Heart right ventricle (tissue), 16 donors: ENCODE results near the gene MYO5C. TPM values are rescaled to one million over a fixed set of nuclear protein-coding genes. Genes with fewer than 3 reads are reported as not detected.

ENCODE experiments used
- ATAC-seq, 8 donors: fragments of 200-7000 bp; cut with Tn5 transposase; one replicate each; pipeline ENCODE4 v1.9.1; 2020; ENCODE audit warnings: mild to moderate bottlenecking in 8 of 8, moderate library complexity in 8 of 8, moderate number of reproducible peaks in 1 of 8
- DNase-seq, 2 donors: peaks; one replicate each; pipeline ENCODE4 v3.0.0-alpha.2; 2020
- H3K27ac ChIP-seq, 10 donors: fragments of 200-600 bp; sonication (generic) in 2 of 10; one replicate each; pipeline versions ENCODE4 v1.5.0 to v1.8.0; 2020 to 2022; ENCODE audit warnings: mild to moderate bottlenecking in 3 of 10
- H3K27me3 ChIP-seq, 7 donors: fragments of 200-600 bp; one replicate each; pipeline ENCODE4 v1.8.0; 2021 to 2022; ENCODE audit warnings: mild to moderate bottlenecking in 2 of 7
- H3K36me3 ChIP-seq, 9 donors: fragments of 200-600 bp; sonication (generic) in 1 of 9; one replicate each; pipeline versions ENCODE4 v1.5.0 to v1.8.0; 2020 to 2022; ENCODE audit warnings: mild to moderate bottlenecking in 2 of 9
- H3K4me1 ChIP-seq, 9 donors: fragments of 200-600 bp; sonication (generic) in 1 of 9; one replicate each; pipeline versions ENCODE4 v1.5.0 to v1.8.0; 2020 to 2022; ENCODE audit warnings: mild to moderate bottlenecking in 4 of 9
- H3K4me3 ChIP-seq, 10 donors: fragments of 200-600 bp; sonication (generic) in 2 of 10; one replicate each; pipeline versions ENCODE4 v1.5.0 to v1.8.0; 2020 to 2022; ENCODE audit warnings: mild to moderate bottlenecking in 7 of 10, moderate library complexity in 2 of 10
- H3K9me3 ChIP-seq, 11 donors: fragments of 200-600 bp in 10 of 11; sonication (generic) in 2 of 11; one replicate each; pipeline versions ENCODE4 v1.5.0 to v1.8.0; 2013 to 2022; ENCODE audit warnings: mild to moderate bottlenecking in 2 of 11, control low read depth in 1 of 11, moderate library complexity in 1 of 11
- CTCF ChIP-seq, 9 donors: fragments of 200-600 bp; sonication (generic) in 2 of 9; IDR thresholded peaks; one replicate each; pipeline versions ENCODE4 v1.5.0 to v1.8.0; 2021 to 2022; ENCODE audit warnings: antibody characterized with exemption in 9 of 9, mild to moderate bottlenecking in 5 of 9, moderate library complexity in 1 of 9
- WGBS, 2 donors: extraction: QIAGEN DNeasy Blood & Tissue Kit; methylation state at CpG; one replicate each; pipeline ENCODE4 v1.1.7; 2013; ENCODE audit warnings: inconsistent platforms in 1 of 2; 5-methylcytosine and 5-hydroxymethylcytosine counted together
- intact Hi-C, 10 donors: fragments of 100-400 bp; cut with DNase I; formaldehyde crosslinking; loops; one replicate each; pipeline versions ENCODE4 v1.11.1 to v1.14.2; 2022
- polyA plus RNA-seq, 2 donors: library from polyadenylated mRNA; stranded (reverse); fragments of 200-250 nt; gene quantifications; one replicate each; pipeline ENCODE4 v1.2.3, GENCODE V29; 2013
- total RNA-seq, 10 donors: library from RNA; stranded (reverse); fragmentation: NEBNext Ultra II Directional in 3 of 10; extraction: Animal tissue kit (Norgen Biotek cat#: 25700) in 3 of 10; gene quantifications; one replicate each; pipeline versions ENCODE4 v1.2.1 to v1.2.4, GENCODE V29; 2021 to 2023
- donor health status: Arrhythmogenic right ventricular cardiomyopathy.
- donor health status: ischemic (EF 13 %, LVEDD 7.1; RV severe dilation, severe dysfunction).
- donor health status: healthy with polysubstance abuse.
- donor health status: DM: no; HTN: yes; CAD: no.
- donor health status: DM: no; HTN: no; CAD: no.
- donor health status: ischemic (EF 25% LVEDD 6.9; RV normal size, moderate dysfunction).
- donor health status: ischemic (EF 25% LVEDD 5.7; RV mildly dilated, moderate dysfunction).
- donor health status: healthy.
- donor health status: DM: yes; HTN: yes; CAD: no.
- donor health status: Ischemic cardiomyopathy.
- donor health status: ischemic (EF 35%, LVEDD 5.7; RV mildly dilated, moderate dysfunction).
- donor health status: nonischemic (EF 11% LVEDD 7.7; RV severe dilation, severe dysfunction).
- donor health status: DM: yes; HTN: yes; CAD: no.
- donor health status: PGD.
- donor health status: ischemic (EF 29% LVEDD 5.4; RV normal size, mild dysfunction).
- donor health status: nonischemic (EF 23%, LVEDD 6.1; RV moderate dilation, normal function).

Gene MYO5C
- total and polyA plus RNA-seq, 12 donors, result 0.75 to 3.5 (median 2.1) TPM

GRCh38 chr15:52220251-52220650 lies 75.4 kb downstream of the MYO5C start:
- Histone ChIP-seq H3K27me3 (no peaks in the 10 kb centered on the region), H3K9me3 (no peaks in the 10 kb centered on the region), H3K4me3 (no peak overlapping the region), H3K36me3 (peaks cover 0 to 38% (median 0%) of the 10 kb centered on the region in 9 donors), H3K4me1 (no peaks in the 10 kb centered on the region), H3K27ac (no peak overlapping the region)
- no peak for TF ChIP-seq CTCF (IDR thresholded peaks at IDR 0.05)
- DNase-seq, result no peak
- ATAC-seq, result peak in 1 of 8 donors; percentile 56
- WGBS, 2 donors, result 92 to 94% methylated on average over 6 of the region's 6 CpGs
- intact Hi-C loops, result loop anchor here in 2 of 10 donors (10.0 kb wide), 3 partner anchors 55 to 335 kb away; no protein-coding TSS in a partner anchor

DNA sequence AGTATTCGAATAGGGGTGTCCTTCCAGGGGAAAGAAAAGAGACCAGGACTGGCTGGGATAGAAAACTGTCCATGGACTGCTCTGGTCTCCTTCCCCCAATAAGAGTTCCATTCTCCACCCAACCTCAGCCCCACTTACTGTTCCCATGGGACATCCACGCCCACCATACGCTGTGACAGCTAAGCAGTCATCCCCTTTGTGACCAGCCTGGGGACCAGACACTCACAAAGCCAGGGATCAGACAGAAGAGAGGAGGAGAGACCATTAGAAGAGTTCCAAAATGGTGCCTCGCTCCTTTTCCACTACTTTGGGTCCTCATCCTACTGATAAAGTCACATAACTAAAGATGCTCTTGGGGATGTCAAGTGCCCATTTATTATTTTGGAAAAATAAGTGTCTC lies 76.8 kb downstream of the MYO5C start:
- no peaks in the 10 kb centered on the region for H3K9me3 ChIP-seq
- TF ChIP-seq CTCF (IDR thresholded peaks at IDR 0.05), result no peak
- H3K27ac ChIP-seq, result no peak overlapping the region
- DNase-seq, result no peak
- intact Hi-C loops, result no loop called here
- no peaks in the 10 kb centered on the region for H3K27me3 ChIP-seq
- H3K4me3 ChIP-seq, result no peak overlapping the region
- H3K4me1 ChIP-seq, result no peaks in the 10 kb centered on the region
- no peak for ATAC-seq
- WGBS, 2 donors, result 93% methylated on average over 4 of the region's 4 CpGs
- peaks cover 0 to 31% (median 0%) of the 10 kb centered on the region in 9 donors for H3K36me3 ChIP-seq

- no peak for ATAC-seq
- H3K4me1 ChIP-seq, result no peaks in the 10 kb centered on the region
- WGBS, 2 donors, result 76 to 77% methylated on average over 3 of the region's 3 CpGs
- H3K4me3 ChIP-seq, result no peak overlapping the region
- peaks cover 0 to 31% (median 0%) of the 10 kb centered on the region in 9 donors for H3K36me3 ChIP-seq
- TF ChIP-seq CTCF (IDR thresholded peaks at IDR 0.05), result no peak
- no peaks in the 10 kb centered on the region for H3K27me3 ChIP-seq
- intact Hi-C loops, result no loop called here
- H3K9me3 ChIP-seq, result no peaks in the 10 kb centered on the region
- DNase-seq, result no peak
- no peak overlapping the region for H3K27ac ChIP-seq
These were observed 77.2 kb downstream of the MYO5C start for GRCh38 chr15:52218371-52218770.

GRCh38 chr15:52217186-52217585 lies 78.4 kb downstream of the MYO5C start:
- Histone ChIP-seq H3K9me3 (no peaks in the 10 kb centered on the region), H3K27me3 (no peaks in the 10 kb centered on the region), H3K27ac (no peak overlapping the region), H3K36me3 (peaks cover 0 to 31% (median 0%) of the 10 kb centered on the region in 9 donors), H3K4me1 (no peaks in the 10 kb centered on the region), H3K4me3 (no peak overlapping the region)
- no peak for DNase-seq
- peak in 1 of 9 donors; percentile 7 for TF ChIP-seq CTCF (IDR thresholded peaks at IDR 0.05)
- intact Hi-C loops, result no loop called here
- ATAC-seq, result no peak
- WGBS, 2 donors, result 80 to 85% methylated on average over 10 of the region's 10 CpGs
